Esophagus squamous epithelium (tissue), 4 donors: ENCODE data around the gene ZNF653.
A peak's percentile ranks its signal among the peaks of the same experiment; 100 is the strongest.

Source experiments
- CTCF ChIP-seq, 6 experiments: fragments of 450-650 bp in 4 of 6; fragments of 200-600 bp in 2 of 6; sonication (generic) in 2 of 6; IDR thresholded peaks; one replicate each; pipeline ENCODE4 v1.5.1; 2016 to 2019; ENCODE audit warnings: antibody characterized with exemption in 6 of 6, mild to moderate bottlenecking in 4 of 6, moderate library complexity in 4 of 6
- POLR2A ChIP-seq, 4 donors: fragments of 450-650 bp; IDR thresholded peaks; one replicate each; pipeline ENCODE4 v1.6.1; 2017; ENCODE audit warnings: antibody characterized with exemption in 4 of 4, mild to moderate bottlenecking in 4 of 4, moderate library complexity in 3 of 4

- TF ChIP-seq POLR2A (IDR thresholded peaks at IDR 0.05) (peak in 2 of 4 donors; percentile 52 to 71), CTCF (IDR thresholded peaks at IDR 0.05) (peak; percentile 87 to 94 (median 91))
Measured at GRCh38 chr19:11535792-11536595, 30.4 kb upstream of the ZNF653 start.
